Uterus (tissue), 4 donors: ENCODE results near the gene C19orf25. TPM values are rescaled to one million over a fixed set of nuclear protein-coding genes. Genes with fewer than 3 reads are reported as not detected.

Experiments
- DNase-seq, 2 donors: peaks; one replicate each; pipeline ENCODE4 v3.0.0-alpha.2; 2019 to 2020
- H3K27ac ChIP-seq, 2 donors: fragments of 200-600 bp; sonication (generic); 1 replicate in 1 of 2; 2 replicates in 1 of 2; pipeline ENCODE4 v1.5.1; 2016 to 2018
- H3K27me3 ChIP-seq, 2 donors: fragments of 200-600 bp; sonication (generic); one replicate each; pipeline ENCODE4 v1.5.1; 2018 to 2019; ENCODE audit warnings: control low read depth in 1 of 2
- H3K36me3 ChIP-seq, 2 donors: fragments of 200-600 bp; sonication (generic); one replicate each; pipeline ENCODE4 v1.5.1; 2019; ENCODE audit warnings: control low read depth in 1 of 2
- H3K4me1 ChIP-seq, 2 donors: fragments of 200-600 bp; sonication (generic); one replicate each; pipeline ENCODE4 v1.5.1; 2018 to 2019; ENCODE audit warnings: control low read depth in 1 of 2
- H3K4me3 ChIP-seq, 2 donors: fragments of 200-600 bp; sonication (generic); 1 replicate in 1 of 2; 2 replicates in 1 of 2; pipeline ENCODE4 v1.5.1; 2018 to 2019; ENCODE audit warnings: mild to moderate bottlenecking in 1 of 2
- H3K9me3 ChIP-seq, 2 donors: fragments of 200-600 bp; sonication (generic); one replicate each; pipeline ENCODE4 v1.5.1; 2019; ENCODE audit warnings: control low read depth in 1 of 2
- CTCF ChIP-seq, 4 experiments: fragments of 200-600 bp in 2 of 4; fragments of 450-650 bp in 2 of 4; sonication (generic) in 2 of 4; IDR thresholded peaks; one replicate each; pipeline ENCODE4 v1.5.1; 2016 to 2019; ENCODE audit warnings: antibody characterized with exemption in 4 of 4, mild to moderate bottlenecking in 2 of 4, moderate library complexity in 1 of 4
- POLR2A ChIP-seq, 2 donors: fragments of 450-650 bp; IDR thresholded peaks; one replicate each; pipeline ENCODE4 v1.6.1; 2016; ENCODE audit warnings: antibody characterized with exemption in 2 of 2, mild to moderate bottlenecking in 1 of 2, moderate library complexity in 1 of 2
- intact Hi-C: fragments of 100-400 bp; cut with DNase I; formaldehyde crosslinking; loops from one replicate; pipeline ENCODE4 v1.15.1; 2023; ENCODE audit warnings: low total_unique reads
- total RNA-seq, 4 donors: library from RNA; depleted of rRNA in 3 of 4; stranded (reverse); fragments of >200 nt in 3 of 4; gene quantifications; one replicate each; pipeline versions ENCODE4 v1.1.0 to v1.2.4, GENCODE V29; 2014 to 2023
- donor health status: DM: yes; HTN: yes; CAD: no.

Gene C19orf25
- total RNA-seq, 4 donors from 2014 or later = 17.7 to 32.9 (median 28.9) TPM

GRCh38 chr19:1468274-1468820 is 10.7 kb downstream of the C19orf25 start:
- peaks cover 12 to 53% of the 10 kb centered on the region in 2 donors for H3K4me1 ChIP-seq
- no peaks in the 10 kb centered on the region for H3K36me3 ChIP-seq
- H3K27me3 ChIP-seq = peaks cover 32 to 43% of the 10 kb centered on the region in 2 donors
- no peak overlapping the region for H3K4me3 ChIP-seq
- H3K27ac ChIP-seq = no peak overlapping the region
- no peak for DNase-seq
- TF ChIP-seq CTCF (IDR thresholded peaks at IDR 0.05) = no peak
- no peak for TF ChIP-seq POLR2A (IDR thresholded peaks at IDR 0.05)
- no peaks in the 10 kb centered on the region for H3K9me3 ChIP-seq
- intact Hi-C loops = no loop called here

GRCh38 chr19:1467490-1468273 is 11.3 kb downstream of the C19orf25 start:
- Histone ChIP-seq H3K4me3 (no peak overlapping the region), H3K27me3 (peaks cover 32 to 40% of the 10 kb centered on the region in 2 donors), H3K27ac (no peak overlapping the region), H3K9me3 (no peaks in the 10 kb centered on the region), H3K4me1 (peaks cover 12 to 53% of the 10 kb centered on the region in 2 donors), H3K36me3 (no peaks in the 10 kb centered on the region)
- TF ChIP-seq CTCF (IDR thresholded peaks at IDR 0.05) = no peak
- TF ChIP-seq POLR2A (IDR thresholded peaks at IDR 0.05) = no peak
- DNase-seq = no peak
- intact Hi-C loops = no loop called here

- Histone ChIP-seq H3K27ac (no peak overlapping the region), H3K4me3 (no peak overlapping the region), H3K9me3 (no peaks in the 10 kb centered on the region), H3K27me3 (peaks cover 28 to 40% of the 10 kb centered on the region in 2 donors), H3K4me1 (peaks cover 12 to 53% of the 10 kb centered on the region in 2 donors), H3K36me3 (no peaks in the 10 kb centered on the region)
- intact Hi-C loops = no loop called here
- DNase-seq = no peak
- TF ChIP-seq POLR2A (IDR thresholded peaks at IDR 0.05) (no peak), CTCF (IDR thresholded peaks at IDR 0.05) (no peak)
Measured at GRCh38 chr19:1467215-1467489, 11.9 kb downstream of the C19orf25 start.

GRCh38 chr19:1466461-1467214 is 12.4 kb downstream of the C19orf25 start:
- no peak for TF ChIP-seq POLR2A (IDR thresholded peaks at IDR 0.05)
- TF ChIP-seq CTCF (IDR thresholded peaks at IDR 0.05) = no peak
- Histone ChIP-seq H3K4me3 (no peak overlapping the region), H3K36me3 (no peaks in the 10 kb centered on the region), H3K4me1 (peaks cover 12 to 53% of the 10 kb centered on the region in 2 donors), H3K9me3 (no peaks in the 10 kb centered on the region), H3K27ac (no peak overlapping the region), H3K27me3 (peaks cover 24 to 40% of the 10 kb centered on the region in 2 donors)
- DNase-seq = no peak
- intact Hi-C loops = no loop called here

- no peaks in the 10 kb centered on the region for H3K9me3 ChIP-seq
- H3K27ac ChIP-seq = no peak overlapping the region
- no peak overlapping the region for H3K4me3 ChIP-seq
- no peak for DNase-seq
- peaks cover 10 to 48% of the 10 kb centered on the region in 2 donors for H3K4me1 ChIP-seq
- no peak for TF ChIP-seq POLR2A (IDR thresholded peaks at IDR 0.05)
- no peak for TF ChIP-seq CTCF (IDR thresholded peaks at IDR 0.05)
- H3K27me3 ChIP-seq = peaks cover 21 to 36% of the 10 kb centered on the region in 2 donors
- H3K36me3 ChIP-seq = no peaks in the 10 kb centered on the region
- intact Hi-C loops = no loop called here
Measured at GRCh38 chr19:1466018-1466460, 13.0 kb downstream of the C19orf25 start.
